Muscle of back (tissue), 11 donors: ENCODE results near the gene FBXW11. TPM values are rescaled to one million over a fixed set of nuclear protein-coding genes. Genes with fewer than 3 reads are reported as not detected.
"Not testable (repeated sequence)": the region's sequence is repeated elsewhere in the genome, so short reads cannot be mapped to it uniquely, and the experiment has no call there.

Experiments used
- DNase-seq, 3 donors: peaks; one replicate each; pipeline versions ENCODE4 v3.0.0 to v3.0.0-alpha.2; 2013
- polyA plus RNA-seq, 10 donors: library from polyadenylated mRNA; unstranded; fragments of 120-200 nt; gene quantifications; one replicate each; pipeline ENCODE4 v1.2.1, GENCODE V29; 2013; ENCODE audit not compliant: insufficient read length in 10 of 10

The FBXW11 gene
- polyA plus RNA-seq, 10 donors: 32.4 to 41.9 (median 37.2) TPM

DNA sequence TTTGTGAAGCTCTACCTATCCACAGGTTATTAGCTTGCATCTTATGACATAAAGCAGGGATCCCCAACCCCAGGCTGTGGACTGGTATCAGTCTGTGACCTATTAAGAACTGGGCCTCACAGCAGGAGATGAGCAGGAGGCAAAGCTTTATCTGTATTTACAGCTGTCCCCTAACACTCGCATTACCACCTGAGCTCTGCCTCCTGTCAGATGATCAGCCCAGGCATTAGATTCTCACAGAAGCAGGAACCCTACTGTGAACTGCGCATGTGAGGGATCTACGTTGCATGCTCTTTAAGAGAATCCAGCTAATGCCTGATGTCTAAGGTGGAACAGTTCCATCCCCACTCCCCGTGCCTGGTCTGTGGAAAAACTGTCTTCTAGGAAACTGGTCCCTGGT, 19.7 kb downstream of the FBXW11 start:
- DNase-seq: no peak

DNA sequence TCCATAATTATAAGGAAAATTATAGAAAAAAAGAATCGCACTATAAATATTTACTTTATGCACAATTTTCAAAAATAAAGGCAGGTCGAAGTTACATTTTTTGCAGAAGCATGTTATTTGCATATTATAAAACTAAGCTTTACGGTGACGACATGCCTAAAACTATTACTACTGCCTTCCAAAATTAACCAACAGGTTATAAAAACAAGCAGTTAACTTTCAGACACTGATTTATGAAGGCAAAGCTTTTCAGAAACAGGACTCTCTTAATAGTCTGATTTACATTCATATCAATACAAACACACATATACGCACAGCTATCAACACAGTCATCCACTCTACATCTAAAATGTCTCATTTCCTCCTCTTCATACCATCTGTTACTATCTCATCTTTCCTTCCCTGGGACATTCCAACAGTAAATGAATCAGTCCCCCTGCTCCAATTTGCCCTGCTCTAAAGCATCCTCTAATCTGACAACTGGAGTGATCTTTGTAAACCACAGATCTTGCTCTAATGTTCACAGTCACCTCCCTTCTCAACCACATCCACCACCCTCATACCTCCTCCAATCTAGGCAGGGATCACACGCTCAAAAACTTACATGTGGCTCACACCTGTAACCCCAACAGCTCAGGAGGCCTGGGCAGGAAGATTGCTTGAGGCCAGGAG, 21.6 kb downstream of the FBXW11 start:
- DNase-seq: peak in 1 of 3 donors; percentile 79

DNA sequence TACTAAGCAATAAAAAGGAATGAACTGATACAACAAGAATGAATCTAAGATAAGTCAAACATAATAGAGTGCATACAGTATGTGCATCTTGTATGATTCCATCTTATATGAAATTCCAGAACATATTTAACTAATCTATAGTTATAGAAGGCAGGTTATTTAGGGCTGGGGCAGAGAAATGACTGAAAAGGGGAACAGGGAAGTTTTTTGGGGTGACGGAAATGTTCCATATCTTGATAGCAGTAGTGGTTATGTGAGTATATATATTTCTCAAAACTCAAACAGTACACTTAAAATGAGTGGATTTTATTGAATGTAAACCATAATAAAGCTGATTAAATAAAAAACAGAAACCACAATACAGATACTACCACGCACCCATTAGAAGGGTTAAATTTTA, 24.6 kb downstream of the FBXW11 start:
- DNase-seq: no peak

DNA sequence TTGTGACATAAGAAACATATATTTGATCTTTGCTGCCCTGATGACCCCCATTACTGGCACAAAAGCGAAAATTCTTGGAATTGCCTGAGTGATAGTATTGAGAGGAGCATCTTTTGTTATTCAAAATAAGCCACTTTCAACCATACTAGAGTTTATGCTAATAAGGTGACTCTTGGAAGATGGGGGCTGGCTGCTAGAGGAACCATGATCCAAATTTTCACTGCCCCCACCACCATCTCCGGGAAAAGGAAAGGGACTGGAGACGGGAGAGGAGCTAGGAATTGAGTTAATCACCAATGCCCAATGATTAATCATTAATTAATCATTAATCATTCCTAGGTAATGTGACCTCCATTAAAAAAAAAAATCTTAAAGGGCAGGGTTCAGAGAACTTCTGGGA, 25.6 kb downstream of the FBXW11 start:
- DNase-seq: no peak

DNA sequence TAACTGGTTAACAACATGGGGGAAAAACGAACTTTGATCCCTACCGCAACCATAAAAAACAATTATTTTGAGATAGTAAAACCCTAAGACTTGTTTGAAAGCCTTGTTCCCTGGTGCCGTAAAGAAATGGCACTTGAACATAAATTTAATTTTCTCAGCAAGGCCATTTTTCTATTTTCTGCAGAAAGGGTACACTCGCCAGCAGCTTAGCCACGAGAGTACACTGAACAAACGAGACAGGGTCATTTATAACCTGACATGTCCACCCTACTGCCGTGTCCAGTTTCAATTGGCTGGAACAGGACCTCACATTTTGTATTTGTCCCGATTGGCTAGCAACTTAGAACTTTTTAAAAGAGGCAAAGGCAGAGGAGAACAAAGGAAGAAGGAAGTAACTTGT, 26.8 kb downstream of the FBXW11 start:
- DNase-seq: no peak

DNA sequence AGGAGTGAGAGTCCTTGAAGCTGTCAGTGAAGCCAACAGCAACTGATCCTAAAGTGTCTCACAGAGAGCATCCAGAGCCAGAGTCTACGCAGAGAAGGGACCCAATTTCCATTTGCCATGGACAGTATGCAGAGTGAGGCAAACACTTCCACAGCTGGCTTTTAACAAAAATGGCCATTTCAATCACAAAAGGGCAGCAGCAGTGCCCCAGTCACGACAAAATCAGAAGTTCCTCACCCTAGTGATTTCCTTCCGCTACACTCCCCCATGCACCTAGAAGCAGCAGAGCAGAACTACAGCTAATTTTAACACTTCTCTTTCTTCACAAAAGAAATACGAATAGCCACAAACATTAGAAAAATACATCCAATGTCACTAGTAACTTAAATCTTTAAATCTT, 27.9 kb downstream of the FBXW11 start:
- no peak for DNase-seq

DNA sequence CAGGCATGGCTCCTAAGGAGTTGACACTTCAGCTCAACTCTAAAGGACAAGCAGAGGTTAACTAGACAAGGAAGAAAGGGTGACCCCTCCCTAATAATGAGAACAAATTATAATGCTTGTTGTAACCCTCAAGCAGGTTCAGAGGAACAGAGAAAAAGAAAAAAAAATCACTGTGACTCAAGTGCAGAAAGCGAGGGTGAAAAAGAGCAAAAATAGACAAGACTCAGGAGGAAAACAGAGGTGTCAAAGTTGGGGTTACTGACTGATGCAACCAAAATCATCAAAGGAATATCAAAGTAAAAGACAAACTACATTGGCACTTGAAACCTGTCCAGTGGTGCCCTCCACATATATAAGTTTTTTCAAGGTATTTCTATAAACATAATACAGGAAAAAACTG, 28.4 kb downstream of the FBXW11 start:
- DNase-seq: no peak

DNA sequence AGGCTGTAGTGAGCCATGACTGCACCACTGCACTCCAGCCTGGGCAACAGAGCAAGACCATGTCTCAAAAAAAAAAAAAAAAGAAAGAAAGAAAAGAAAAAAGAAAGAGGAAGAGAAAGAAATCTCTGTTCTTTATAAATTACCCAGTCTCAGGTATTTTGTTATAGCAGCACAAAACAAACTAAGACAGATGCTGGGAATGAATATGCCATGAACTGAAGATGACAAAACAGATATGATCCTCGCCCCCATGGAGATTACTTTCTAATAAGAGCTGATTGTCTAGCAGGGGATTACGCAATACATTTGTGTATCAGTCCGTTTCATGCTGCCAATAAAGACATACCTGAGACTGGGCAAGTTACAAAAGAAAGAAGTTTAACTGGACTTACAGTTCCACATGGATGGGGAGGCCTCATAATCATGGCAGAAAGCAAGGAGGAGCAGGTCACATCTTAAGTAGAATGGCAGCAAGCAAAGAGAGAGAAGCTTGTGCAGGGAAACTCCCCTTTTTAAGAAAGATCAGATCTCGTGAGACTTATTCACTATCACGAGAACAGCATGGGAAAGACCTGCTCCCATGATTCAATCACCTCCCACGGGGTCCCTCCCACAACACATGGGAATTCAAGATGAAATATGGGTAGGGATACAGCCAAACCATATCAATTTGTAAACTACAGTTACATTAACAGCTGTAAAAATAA, 29.0 kb downstream of the FBXW11 start:
- not testable (repeated sequence) for DNase-seq

DNA sequence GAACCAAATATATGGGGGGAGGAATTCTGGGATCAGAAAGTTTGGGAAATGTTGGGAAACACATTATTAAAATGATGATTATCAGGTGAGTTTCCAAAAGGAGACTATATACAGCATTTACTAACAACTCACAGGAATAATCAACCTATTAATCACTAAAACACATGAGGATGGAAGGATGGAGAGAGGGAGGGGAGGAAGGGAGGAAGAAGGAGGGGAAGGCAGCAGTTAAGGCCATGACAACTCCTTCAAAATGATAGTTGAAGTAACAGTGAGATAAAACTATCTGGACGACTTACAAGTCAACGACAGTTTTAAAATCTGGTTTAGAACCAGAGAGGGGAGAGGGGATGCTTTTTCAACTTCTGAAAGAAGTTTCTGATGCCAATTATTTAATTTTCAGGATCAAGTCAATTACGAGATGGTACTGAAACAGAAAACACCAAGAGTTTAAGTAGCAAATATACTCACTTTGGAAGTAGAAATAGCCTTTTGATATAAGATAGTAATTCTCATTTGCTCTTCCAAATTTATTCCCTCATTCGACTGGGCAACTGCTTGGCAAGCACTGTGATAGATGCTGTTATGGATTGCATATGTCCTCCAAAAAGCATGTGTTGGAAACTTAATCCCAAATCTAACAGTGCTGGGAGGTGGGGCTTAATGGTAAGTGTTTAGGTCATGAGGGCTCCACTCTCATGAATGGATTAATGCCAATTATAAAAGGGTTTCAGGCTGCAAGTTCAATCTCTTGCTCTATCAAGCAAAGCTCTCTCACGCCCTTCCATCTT, 30.4 kb downstream of the FBXW11 start:
- DNase-seq: no peak

DNA sequence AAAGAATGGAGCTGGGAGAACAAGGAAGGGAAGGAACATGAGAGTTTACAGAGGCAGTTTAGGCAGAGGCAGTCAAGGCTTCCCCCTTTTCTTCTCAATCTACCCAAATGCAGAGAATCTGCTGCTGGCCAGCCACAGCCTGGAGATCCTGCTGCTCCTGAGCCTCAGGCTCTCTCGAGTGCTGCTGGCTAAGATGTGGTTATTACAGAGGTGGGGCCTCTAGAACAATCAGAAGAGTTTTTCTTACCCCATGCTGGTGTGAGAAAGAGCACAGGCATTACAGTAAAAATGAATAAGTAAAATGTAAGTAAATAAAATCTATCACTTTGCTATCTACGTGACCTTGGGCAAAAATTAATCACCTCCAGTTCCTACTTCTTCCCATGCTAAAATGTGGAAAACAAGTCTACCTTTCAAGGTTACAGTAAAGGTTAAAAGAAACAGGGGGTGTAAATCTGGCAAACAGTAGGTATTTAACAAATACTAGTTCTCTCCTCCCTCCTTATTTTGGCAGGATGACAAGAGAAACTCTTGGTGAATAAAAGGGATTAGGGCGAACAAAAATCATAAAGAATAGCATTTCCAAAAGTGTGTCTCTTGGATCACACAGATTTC, 31.1 kb downstream of the FBXW11 start:
- no peak for DNase-seq

DNA sequence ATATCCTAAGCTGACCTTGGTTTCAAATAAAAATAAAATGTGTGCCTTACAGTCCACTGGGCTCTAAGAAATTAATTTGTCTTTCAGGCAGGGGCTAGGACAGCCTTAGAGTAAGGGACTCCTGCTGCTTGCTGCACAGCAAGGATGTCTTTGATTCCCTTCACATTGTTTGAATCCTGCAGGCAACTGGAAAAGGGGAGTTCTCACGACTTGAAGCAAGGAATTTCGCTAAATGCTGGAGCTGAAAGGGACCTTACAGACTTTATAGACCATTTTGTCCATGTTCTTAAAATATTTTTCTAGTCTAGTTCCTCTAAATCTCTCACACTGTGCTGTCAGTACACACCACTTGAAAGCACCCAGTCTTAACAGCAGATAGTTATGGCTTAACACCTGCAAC, 35.6 kb downstream of the FBXW11 start:
- no peak for DNase-seq

DNA sequence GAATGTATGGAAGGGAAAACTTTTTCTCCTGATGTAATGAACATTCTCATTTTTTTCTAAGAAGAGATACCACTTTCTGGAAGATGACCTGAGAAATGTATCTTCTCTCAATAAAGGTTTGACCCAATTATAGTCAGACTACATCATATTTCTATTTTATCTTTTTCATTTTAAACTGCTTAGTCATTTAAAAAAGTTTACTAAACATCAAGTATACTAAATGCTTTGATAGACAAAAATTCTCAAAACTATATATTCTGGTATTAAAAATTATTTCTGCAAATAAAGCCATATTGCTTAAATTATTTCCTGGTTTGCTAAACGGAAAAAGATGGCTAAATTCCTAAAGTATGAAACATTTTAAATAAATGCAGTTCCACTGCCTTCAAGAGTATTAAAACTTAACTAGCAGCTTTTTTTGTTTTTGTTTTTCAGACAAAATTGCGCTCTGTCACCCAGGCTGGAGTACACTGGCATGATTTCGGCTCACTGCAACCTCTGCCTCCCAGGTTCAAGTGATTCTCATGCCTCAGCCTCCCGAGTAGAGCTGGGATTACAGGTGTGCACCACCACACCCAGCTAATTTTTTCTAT, 37.1 kb downstream of the FBXW11 start:
- no peak for DNase-seq

DNA sequence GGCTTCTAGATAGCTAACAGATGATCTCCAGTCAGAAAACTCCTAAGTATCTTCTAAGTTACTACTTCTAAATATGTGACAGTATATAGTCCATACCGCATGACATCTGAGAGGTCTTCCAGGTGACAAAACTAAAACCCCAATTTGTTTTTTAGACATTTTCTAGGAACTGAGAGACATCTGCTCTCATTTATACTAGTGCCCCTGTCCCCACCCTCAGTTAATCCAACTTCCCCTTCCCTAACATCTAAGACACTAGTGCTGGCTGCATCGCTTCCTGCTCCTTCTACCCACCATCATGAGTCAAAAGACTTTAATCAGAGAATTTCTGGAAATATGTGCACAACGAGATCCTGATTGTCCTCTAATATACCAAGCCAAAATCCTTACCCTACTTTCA, 37.9 kb downstream of the FBXW11 start:
- no peak for DNase-seq

DNA sequence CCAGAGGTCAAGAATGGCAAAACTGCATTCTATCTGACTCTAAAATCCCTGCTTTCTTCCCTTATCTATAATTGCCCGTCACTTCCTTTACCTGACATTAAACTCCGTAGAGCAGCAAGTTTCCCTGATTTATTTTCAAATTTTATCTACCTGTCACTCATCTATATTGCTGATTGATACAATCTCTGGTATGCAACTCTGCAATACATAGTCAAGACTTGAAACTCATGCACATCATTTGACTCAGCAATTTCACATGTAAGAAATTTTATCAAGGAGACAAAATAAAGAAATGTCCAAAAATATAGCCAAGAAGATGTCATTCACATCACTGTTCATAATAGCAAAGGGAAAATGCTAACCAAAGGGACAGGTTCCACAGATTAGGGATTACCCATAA, 39.5 kb downstream of the FBXW11 start:
- DNase-seq: no peak

DNA sequence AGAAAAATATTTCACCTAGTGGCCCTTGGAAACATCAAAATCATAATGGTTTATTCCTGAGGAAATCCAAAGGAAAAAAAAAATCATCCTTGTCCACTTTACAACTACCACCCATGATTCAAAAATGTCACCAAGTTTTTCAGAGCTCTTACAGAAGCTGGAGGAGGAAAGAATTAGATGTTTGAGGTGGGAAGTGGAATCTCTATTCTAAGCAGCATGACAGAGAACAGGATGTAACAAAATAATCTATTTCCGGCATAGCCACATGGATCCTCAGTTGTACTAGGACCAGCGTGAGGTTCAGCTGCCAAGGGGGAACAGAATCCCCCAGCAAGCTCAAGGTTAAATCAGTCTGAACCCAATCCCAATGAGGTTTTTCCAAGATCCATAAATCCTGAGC, 40.2 kb downstream of the FBXW11 start:
- no peak for DNase-seq

DNA sequence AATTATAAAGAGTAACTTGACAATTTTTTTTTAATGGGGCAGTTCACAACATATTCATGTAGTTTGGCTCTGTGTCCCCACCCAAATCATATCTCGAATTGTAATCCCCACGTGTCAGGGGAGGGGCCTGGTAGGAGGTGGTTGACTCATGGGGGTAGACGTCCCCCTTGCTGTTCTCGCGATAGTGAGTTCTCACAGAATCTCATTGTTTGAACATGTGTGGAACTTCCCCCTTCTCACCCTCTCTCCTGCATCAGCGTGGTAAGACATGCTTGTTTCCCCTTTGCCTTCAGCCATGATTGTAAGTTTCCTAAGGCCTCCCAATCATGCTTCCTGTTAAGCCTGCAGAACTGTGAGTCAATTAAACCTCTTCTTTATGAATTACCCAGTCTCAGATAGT, 40.7 kb downstream of the FBXW11 start:
- DNase-seq: no peak

DNA sequence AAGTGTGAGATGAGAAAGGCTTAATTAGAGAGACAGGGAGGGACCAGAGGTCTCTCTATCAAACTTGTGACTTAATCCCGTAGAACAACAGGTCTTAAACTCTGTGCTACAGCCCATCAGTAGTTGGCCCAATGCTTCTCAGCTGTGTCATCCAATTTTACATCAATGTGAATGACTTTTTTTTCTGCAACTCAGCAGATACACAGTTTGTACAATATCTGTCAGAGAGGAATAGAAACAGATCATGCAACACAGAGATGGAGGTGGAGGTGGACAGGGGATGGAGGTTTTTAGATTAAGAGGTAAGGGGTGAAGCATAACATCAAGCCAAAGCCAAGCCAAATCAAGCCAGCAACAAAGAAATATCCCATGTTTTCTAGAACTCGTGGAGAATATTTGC, 43.0 kb downstream of the FBXW11 start:
- no peak for DNase-seq

DNA sequence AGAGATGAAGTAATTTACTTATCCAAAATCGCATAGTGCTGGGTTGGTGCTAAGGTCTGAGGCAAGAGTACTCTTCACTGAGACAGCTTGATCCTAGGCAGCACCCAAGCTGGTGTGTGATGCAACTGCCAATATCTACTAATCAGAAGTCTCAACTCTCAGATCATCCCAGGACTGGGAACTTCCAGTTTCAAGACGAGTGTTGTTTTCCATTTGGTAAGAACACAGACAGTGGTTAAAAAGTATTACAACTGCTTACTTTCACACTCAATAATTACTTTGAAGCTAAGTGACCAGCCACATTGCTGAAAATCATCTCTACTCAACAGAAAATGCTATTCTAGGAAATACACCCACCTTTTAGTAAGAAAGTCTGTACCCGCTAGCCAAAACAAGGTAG, 45.3 kb downstream of the FBXW11 start:
- DNase-seq: no peak

DNA sequence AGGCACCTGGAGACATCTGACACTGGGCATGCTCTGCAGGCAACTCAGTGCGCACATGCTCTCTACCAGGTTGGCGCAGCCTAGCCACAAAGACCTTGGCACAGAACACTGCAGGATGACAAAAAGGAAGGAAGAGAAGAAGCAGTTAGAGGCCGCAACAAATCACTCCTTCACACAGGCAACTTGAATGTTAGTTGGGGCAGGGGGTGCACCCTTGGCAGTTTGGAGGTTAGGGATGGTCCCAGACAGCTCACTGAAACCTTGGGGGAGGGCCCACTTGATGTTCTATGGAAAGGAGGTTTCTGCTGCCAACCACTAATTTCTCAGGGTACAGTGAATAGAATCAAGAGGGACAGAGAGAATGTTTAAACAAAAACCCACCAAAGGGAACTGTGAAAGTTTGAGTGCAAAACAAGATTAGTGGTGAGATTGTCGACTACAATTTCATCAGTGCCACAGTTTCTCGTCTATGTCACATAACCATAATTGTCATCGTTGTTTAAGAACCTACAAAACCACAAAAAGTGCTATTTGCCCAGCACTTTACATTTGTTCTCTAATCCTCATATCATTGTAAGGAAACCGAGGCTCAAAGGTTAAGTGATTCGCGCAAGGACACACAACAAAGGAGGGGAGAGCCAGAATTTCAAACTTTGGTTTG, 48.7 kb downstream of the FBXW11 start:
- no peak for DNase-seq

DNA sequence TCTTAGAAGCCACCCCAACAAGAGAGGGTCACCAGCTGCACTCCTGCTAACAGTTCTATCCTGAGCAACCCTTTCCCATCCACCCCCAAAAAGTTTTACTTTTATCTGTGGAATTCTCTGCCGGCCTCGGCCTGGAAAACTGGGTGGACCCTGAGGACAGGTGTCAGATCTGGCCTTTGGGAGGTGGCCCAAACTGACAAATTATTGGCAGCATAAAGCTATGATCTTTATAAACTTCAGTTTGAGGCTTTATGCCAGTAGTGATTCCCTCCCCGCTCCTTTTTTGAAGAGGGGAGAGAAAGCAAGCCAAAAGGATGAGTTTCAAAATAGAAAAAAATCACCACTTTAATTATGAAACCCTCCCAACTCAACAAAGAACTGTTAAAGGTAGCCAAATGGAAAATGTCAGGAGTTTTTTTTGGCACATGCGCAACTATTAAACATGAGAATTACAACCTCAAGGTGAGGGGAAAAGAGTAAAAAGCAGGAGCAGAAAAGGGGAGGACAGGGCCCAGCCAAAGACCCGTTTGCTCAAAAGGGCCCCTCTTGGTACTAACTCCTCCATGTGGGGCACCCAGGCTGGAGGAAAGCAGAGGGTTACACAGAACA, 49.4 kb downstream of the FBXW11 start:
- peak in 1 of 3 donors; percentile 51 for DNase-seq

DNA sequence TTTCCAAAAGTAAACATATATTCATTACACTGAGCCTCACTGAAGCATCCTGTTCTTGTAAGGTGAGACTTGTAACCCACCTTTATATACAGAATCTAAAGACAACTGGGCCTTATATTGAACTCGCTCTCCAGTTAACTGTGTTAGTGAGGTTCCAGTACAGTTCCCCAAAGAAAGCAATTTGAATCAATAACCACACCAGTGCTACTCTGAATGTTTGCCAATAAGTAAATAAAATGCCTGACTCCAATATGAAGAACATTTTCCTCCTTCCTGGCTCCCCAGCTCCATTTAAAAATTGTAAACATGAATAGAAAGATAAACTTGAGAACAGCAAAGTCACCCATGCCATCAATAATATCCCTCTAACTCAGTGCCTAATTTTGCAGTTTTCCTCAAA, 50.1 kb downstream of the FBXW11 start:
- no peak for DNase-seq
